K562 (cell line): ENCODE data around the gene PLEKHH3. TPM values are rescaled to one million over a fixed set of nuclear protein-coding genes. Genes with fewer than 3 reads are reported as not detected.

Source experiments
- ATAC-seq: fragments of 200-7000 bp; cut with Tn5 transposase; 3 replicates; pipeline ENCODE4 v1.9.1; 2020; ENCODE audit warnings: moderate library complexity
- BruUV-seq: library from RNA; stranded (reverse); fragments of 400-500 nt; replicated peaks from 2 replicates; lab custom pipeline; 2021; lab: Mats Ljungman, UMichigan
- CTCF ChIA-PET: fragments of 300-600 bp; formaldehyde crosslinking; extraction: SDS; loops from one replicate; lab custom pipeline; 2021; ENCODE audit warnings: low intra/inter-chr PET ratio; lab: Yijun Ruan, JAX
- POLR2A ChIA-PET: fragments of 300-600, 350-650 bp; sonication (Branson Sonifier 250); formaldehyde crosslinking; extraction: SDS; loops from one replicate; lab custom pipeline; 2021; ENCODE audit warnings: antibody characterized with exemption, inconsistent platforms; lab: Yijun Ruan, JAX
- DNase-seq, 4 experiments: peaks; one replicate each; pipeline versions ENCODE4 v3.0.0 to v3.0.0-alpha.2; 2011 to 2018; ENCODE audit warnings: low spot score in 3 of 4, mixed read lengths in 3 of 4; ENCODE audit errors: extremely low read depth in 1 of 4
- FAIRE-seq: peaks from 2 replicates; lab custom pipeline; 2011; peaks lifted over from hg19 to GRCh38; lab: Jason Lieb, UNC
- H2AFZ ChIP-seq: 2 replicates; pipeline ENCODE4 v1.6.0; 2011; ENCODE audit warnings: low read depth, low read length, control low read depth, inconsistent platforms
- H3K27ac ChIP-seq: fragments of 200-600 bp; 3 replicates; pipeline ENCODE4 v1.8.0; 2011; ENCODE audit warnings: low read depth, mild to moderate bottlenecking, control low read depth, inconsistent platforms, low read length, moderate library complexity, mixed read lengths; ENCODE audit errors: extremely low read depth
- H3K27me3 ChIP-seq, 2 experiments: fragments of 300-600 bp in 1 of 2; 2 replicates in 1 of 2; 3 replicates in 1 of 2; pipeline versions ENCODE4 v1.6.0 to v1.8.0; 2011; ENCODE audit warnings: inconsistent platforms in 2 of 2, low read length in 2 of 2, mild to moderate bottlenecking in 1 of 2, mixed read lengths in 1 of 2, moderate library complexity in 1 of 2; ENCODE audit not compliant: control insufficient read depth in 2 of 2, insufficient read depth in 2 of 2
- H3K36me3 ChIP-seq: fragments of 300-600 bp; 3 replicates; pipeline ENCODE4 v1.8.0; 2011; ENCODE audit warnings: mild to moderate bottlenecking, low read length, inconsistent platforms; ENCODE audit not compliant: control insufficient read depth, insufficient read depth
- H3K4me1 ChIP-seq, 2 experiments: fragments of 200-600 bp in 1 of 2; replicated peaks in 1 of 2; 2 replicates in 1 of 2; 3 replicates in 1 of 2; pipeline versions ENCODE4 v1.5.1 to v1.8.0; 2011; ENCODE audit warnings: inconsistent platforms in 2 of 2, low read length in 2 of 2, mild to moderate bottlenecking in 1 of 2, mixed read lengths in 1 of 2, moderate library complexity in 1 of 2; ENCODE audit not compliant: control insufficient read depth in 2 of 2, insufficient read depth in 2 of 2
- H3K4me2 ChIP-seq: 2 replicates; pipeline ENCODE4 v1.6.1; 2011; ENCODE audit warnings: low read length, control low read depth, inconsistent platforms, mixed read lengths; ENCODE audit not compliant: insufficient read depth
- H3K4me3 ChIP-seq: fragments of 200-600 bp; sonication (generic), shearing (Covaris generic); 2 replicates; pipeline ENCODE4 v1.5.1; 2016; ENCODE audit warnings: control low read depth, inconsistent platforms
- H3K79me2 ChIP-seq: fragments of 200-600 bp; 3 replicates; pipeline ENCODE4 v1.8.0; 2011; ENCODE audit warnings: low read length, inconsistent platforms; ENCODE audit not compliant: control insufficient read depth, insufficient read depth
- H3K9ac ChIP-seq, 2 experiments: 2 replicates each; pipeline versions ENCODE4 v1.6.0 to v1.6.1; 2011; ENCODE audit warnings: low read depth in 2 of 2, low read length in 2 of 2, control low read depth in 1 of 2, inconsistent platforms in 1 of 2, mild to moderate bottlenecking in 1 of 2, mixed read lengths in 1 of 2; ENCODE audit not compliant: insufficient read depth in 1 of 2
- H3K9me1 ChIP-seq: one replicate; pipeline ENCODE4 v1.6.0; 2011; ENCODE audit warnings: inconsistent platforms, mild to moderate bottlenecking, low read length, moderate library complexity; ENCODE audit not compliant: control insufficient read depth, insufficient read depth
- H3K9me3 ChIP-seq: replicated peaks from 2 replicates; pipeline ENCODE4 v1.5.1; 2011; ENCODE audit warnings: low read depth, low read length, inconsistent platforms; ENCODE audit not compliant: control insufficient read depth, insufficient read depth
- H4K20me1 ChIP-seq: replicated peaks from 2 replicates; pipeline ENCODE4 v1.6.1; 2011; ENCODE audit warnings: low read length, inconsistent platforms, mixed read lengths; ENCODE audit not compliant: control insufficient read depth, insufficient read depth
- CBX1 ChIP-seq: sonication (generic); IDR thresholded peaks from 2 replicates; pipeline ENCODE4 v1.6.1; 2016; ENCODE audit warnings: antibody characterized with exemption, low read depth, mild to moderate bottlenecking
- CBX2 ChIP-seq: fragments of 200-600 bp; sonication (generic); IDR thresholded peaks from one replicate; pipeline ENCODE4 v1.6.1; 2012; ENCODE audit warnings: mild to moderate bottlenecking, low read length, inconsistent platforms; ENCODE audit not compliant: insufficient read depth, poor library complexity, severe bottlenecking
- E2F4 ChIP-seq: sonication (generic); formaldehyde crosslinking; IDR thresholded peaks from 2 replicates; pipeline ENCODE4 v1.8.0; 2022; ENCODE audit warnings: mild to moderate bottlenecking, low read depth, missing genetic modification reagents
- EP400 ChIP-seq: fragments of 450-650 bp; IDR thresholded peaks from 2 replicates; pipeline ENCODE4 v1.6.1; 2017; ENCODE audit warnings: antibody characterized with exemption, mild to moderate bottlenecking, moderate library complexity
- HMBOX1 ChIP-seq: sonication (generic); IDR thresholded peaks from 2 replicates; pipeline ENCODE4 v1.6.1; 2016
- MCM5 ChIP-seq: fragments of 450-650 bp; IDR thresholded peaks from 2 replicates; pipeline ENCODE4 v1.6.1; 2016; ENCODE audit warnings: low read depth
- SIX5 ChIP-seq, 2 experiments: IDR thresholded peaks; 2 replicates each; pipeline ENCODE4 v1.6.1; 2011; ENCODE audit warnings: low read length in 2 of 2, borderline replicate concordance in 1 of 2, low read depth in 1 of 2, mild to moderate bottlenecking in 1 of 2, moderate library complexity in 1 of 2; ENCODE audit not compliant: insufficient read depth in 1 of 2
- THRA ChIP-seq: fragments of 450-650 bp; IDR thresholded peaks from 2 replicates; pipeline ENCODE4 v1.6.1; 2017; ENCODE audit warnings: mild to moderate bottlenecking, moderate library complexity
- ZBTB8A ChIP-seq: fragments of 450-650 bp; IDR thresholded peaks from 2 replicates; pipeline ENCODE4 v1.6.1; 2018; ENCODE audit warnings: mild to moderate bottlenecking, moderate library complexity; ENCODE audit not compliant: partially characterized antibody
- ZHX1 ChIP-seq: fragments of 150-350 bp; conservative IDR thresholded peaks from 2 replicates; pipeline ENCODE4 v1.6.1; 2014; ENCODE audit warnings: low read length
- ZNF121 ChIP-seq: sonication (generic); formaldehyde crosslinking; conservative IDR thresholded peaks from 2 replicates; pipeline ENCODE4 v1.8.0; 2022; ENCODE audit warnings: missing genetic modification reagents
- ZNF134 ChIP-seq: fragments of 250-450 bp; sonication (Bioruptor Pico); conservative IDR thresholded peaks from 2 replicates; pipeline ENCODE4 v1.4.0; 2020
- ZNF184 ChIP-seq: sonication (generic); formaldehyde crosslinking; IDR thresholded peaks from 2 replicates; pipeline ENCODE4 v1.5.0; 2020; ENCODE audit warnings: missing genetic modification reagents
- ZNF76 ChIP-seq: fragments of 250-450 bp; sonication (Bioruptor Pico); IDR thresholded peaks from 2 replicates; pipeline ENCODE4 v1.4.0; 2020; ENCODE audit warnings: mild to moderate bottlenecking, moderate library complexity, borderline replicate concordance
- WGBS: fragments of 100-300 bp; shearing (Covaris generic); methylation state at CpG from one replicate; pipeline ENCODE4 v1.1.6; 2016; ENCODE audit warnings: low coverage, mixed read lengths; ENCODE audit not compliant: insufficient coverage; ENCODE audit errors: missing lambda C conversion rate; 5-methylcytosine and 5-hydroxymethylcytosine counted together
- in situ Hi-C: fragments of 300-500 bp; cut with MboI; formaldehyde crosslinking; loops from 4 replicates; pipeline ENCODE4 v1.15.0; 2018; ENCODE audit warnings: inconsistent platforms, mixed read lengths
- intact Hi-C: fragments of 100-400 bp; cut with micrococcal nuclease; formaldehyde crosslinking; loops from 2 replicates; pipeline ENCODE4 v1.14.2; 2022
- polyA plus RNA-seq, 8 experiments: library from polyadenylated mRNA; depleted of rRNA in 4 of 8; stranded (reverse) in 5 of 8; unstranded in 3 of 8; fragments of >200 nt; fragmentation: Nextera tagmentation in 2 of 8; fragmentation: Illumina TruSeq in 1 of 8; extraction: Ambion mirVana in 2 of 8; extraction: Trizol in 1 of 8; gene quantifications; 2 replicates each; pipeline versions ENCODE4 v1.2.1 to v1.2.3, GENCODE V29; 2011 to 2014; ENCODE audit warnings: inconsistent platforms in 1 of 8, missing spikeins in 1 of 8
- total RNA-seq, 7 experiments: library from RNA; depleted of rRNA in 6 of 7; stranded (reverse); fragments of >200 nt in 6 of 7; fragmentation: Illumina TruSeq in 2 of 7; extraction: Trizol in 2 of 7; gene quantifications; 2 replicates each; pipeline versions ENCODE4 v1.2.1 to v1.2.3, GENCODE V29; 2011 to 2021; ENCODE audit warnings: low replicate concordance in 1 of 7

The PLEKHH3 gene
- total and polyA plus RNA-seq, 9 of the 15 experiments (the other 6 are each of a cell fraction or from before 2014, with no cell fraction given) = 0.58 to 34.5 (median 5.0) TPM

GRCh38 chr17:42679492-42680330 is 2.9 kb upstream of the PLEKHH3 start:
- intact Hi-C loops = loop anchor here (1.0 to 5.0 kb wide), 3 partner anchors 61 to 102 kb away; partner anchors contain the start of genes PSMC3IP, RETREG3 and TUBG1
- Histone ChIP-seq H3K4me3 (peak overlapping the region; percentile 34), H3K27ac (peak overlapping the region; percentile 95), H3K9me3 (no peaks in the 10 kb centered on the region), H3K36me3 (no peaks in the 10 kb centered on the region; the same call in 2 of the 3 replicates), H3K79me2 (peaks cover 29% of the 10 kb centered on the region), H2AFZ (peak overlapping the region; percentile 85), H3K27me3 (no peaks in the 10 kb centered on the region), H4K20me1 (peaks cover 2% of the 10 kb centered on the region), H3K4me2 (peak overlapping the region; percentile 67), H3K9ac (peak overlapping the region; percentile 67 to 90), H3K9me1 (no peaks in the 10 kb centered on the region), H3K4me1 (peaks cover 34 to 77% of the 10 kb centered on the region in 2 experiments)
- peak; percentile 35 for ATAC-seq
- BruUV-seq = no TSS peak
- ChIA-PET CTCF (interaction anchor here (1.1 to 1.5 kb wide), 3 partner anchors 71 to 101 kb away, joined by 3 to 6 read pairs (median 4); no protein-coding TSS in a partner anchor), POLR2A (interaction anchor here (0.6 to 3.2 kb wide), 11 partner anchors 10 to 831 kb away, joined by 3 to 24 read pairs (median 6); partner anchors contain the start of genes PSMC3IP and RETREG3)
- WGBS = 45% methylated on average over 44 of the region's 78 CpGs
- DNase-seq = peak; percentile 43 to 76 (median 49)
- FAIRE-seq = no peak
- in situ Hi-C loops = no loop called here
- TF ChIP-seq CBX2 = no peak
- TF ChIP-seq EP400 = peak; percentile 66; the same call in 1 of the 2 replicates
- no peak for TF ChIP-seq ZNF76 (CRISPR knock-in tag)
- no peak for TF ChIP-seq MCM5
- TF ChIP-seq ZNF121 (CRISPR knock-in tag) = 0 out of 2 replicates have a peak, but pooled peaks have one; percentile 5
- TF ChIP-seq E2F4 = no peak
- TF ChIP-seq ZNF184 (CRISPR knock-in tag) = no peak
- no peak for TF ChIP-seq ZNF134
- TF ChIP-seq CBX1 = no peak; the same call in 1 of the 2 replicates
- no peak for TF ChIP-seq SIX5 (IDR thresholded peaks at IDR 0.05; ENCODE audit: borderline replicate concordance in 1 of 2, insufficient read depth in 1 of 2, low read depth in 1 of 2, low read length in 2 of 2)
- TF ChIP-seq ZBTB8A = no peak
- TF ChIP-seq THRA = no peak
- no peak for TF ChIP-seq HMBOX1
- 0 out of 2 replicates have a peak, but pooled peaks have one; percentile 39 for TF ChIP-seq ZHX1
